Central memory CD8-positive, alpha-beta T cell (primary cell): ENCODE results near the gene ARPC4.
A peak's percentile ranks its signal among the peaks of the same experiment; 100 is the strongest.

ENCODE experiments used
- ATAC-seq: fragments of 150-1000 bp; cut with Tn5 transposase; replicated peaks from 2 replicates; pipeline ENCODE4 v1.10.0; 2022; ENCODE audit warnings: mild to moderate bottlenecking, moderate FRiP score, moderate number of reproducible peaks; ENCODE audit not compliant: poor library complexity, severe bottlenecking; ENCODE audit errors: extremely low read depth
- DNase-seq, 2 donors: peaks; one replicate each; pipeline ENCODE4 v3.0.0; 2021; ENCODE audit warnings: low spot score in 2 of 2
- H3K27ac Mint-ChIP-seq: one replicate; pipeline ENCODE4 v1.8.0; 2022; ENCODE audit warnings: low read depth, mild to moderate bottlenecking, moderate library complexity, mixed read lengths
- H3K27me3 Mint-ChIP-seq: one replicate; pipeline ENCODE4 v1.8.0; 2022; ENCODE audit warnings: mixed read lengths
- H3K36me3 Mint-ChIP-seq: one replicate; pipeline ENCODE4 v1.8.0; 2022; ENCODE audit warnings: mild to moderate bottlenecking, moderate library complexity, mixed read lengths; ENCODE audit not compliant: insufficient read depth
- H3K4me1 Mint-ChIP-seq: one replicate; pipeline ENCODE4 v1.8.0; 2022; ENCODE audit warnings: mixed read lengths
- H3K4me3 Mint-ChIP-seq: one replicate; pipeline ENCODE4 v1.8.0; 2022; ENCODE audit warnings: mild to moderate bottlenecking, moderate library complexity, mixed read lengths
- H3K9me3 Mint-ChIP-seq: one replicate; pipeline ENCODE4 v1.8.0; 2022; ENCODE audit warnings: mixed read lengths

Gene ARPC4

DNA sequence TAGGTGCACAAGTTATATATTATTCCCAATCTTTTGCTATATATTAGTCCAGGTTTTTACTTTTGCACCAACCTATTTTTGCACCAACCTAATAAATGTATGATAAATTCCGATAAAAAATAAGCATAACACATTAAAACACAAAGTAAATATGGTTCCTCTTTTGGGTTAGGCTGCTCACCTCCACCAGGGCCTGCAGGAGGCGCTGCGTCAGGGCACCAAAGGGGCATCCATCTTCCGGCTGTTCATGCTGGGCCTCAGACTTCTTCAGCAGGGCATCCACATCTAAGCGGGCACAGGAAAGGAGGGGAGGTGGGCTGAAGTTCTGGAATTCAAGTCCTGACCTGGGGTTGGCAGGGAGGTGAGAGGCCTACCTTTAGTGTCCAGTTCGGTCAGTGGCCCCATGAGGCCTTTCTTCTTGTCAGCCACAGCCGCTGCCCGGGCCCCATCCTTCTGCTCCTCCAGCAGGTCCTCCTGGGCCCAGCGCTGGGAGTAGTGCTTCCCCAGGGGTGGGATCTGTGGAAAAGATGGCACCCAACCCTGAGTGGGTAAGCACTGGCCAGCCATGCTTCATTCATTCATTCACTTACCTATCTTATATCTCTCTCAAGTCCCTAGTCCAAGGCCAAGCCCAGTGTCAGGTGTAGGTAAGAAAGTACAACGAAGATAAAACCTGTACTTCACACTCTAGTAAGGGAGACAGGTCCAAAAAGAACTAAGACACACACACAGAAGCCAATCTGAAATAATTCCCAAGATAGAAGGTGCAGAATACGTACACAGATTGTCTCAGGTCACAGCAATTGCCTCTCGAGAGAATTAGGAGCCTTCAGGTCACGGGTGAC lies 5.8 kb upstream of the ARPC4 start:
- Mint-ChIP-seq H3K27ac (peak overlapping the region; percentile 69), H3K4me1 (peaks cover 45% of the 10 kb centered on the region), H3K36me3 (peaks cover 47% of the 10 kb centered on the region), H3K27me3 (no peaks in the 10 kb centered on the region), H3K4me3 (no peak overlapping the region), H3K9me3 (no peaks in the 10 kb centered on the region)
- no peak for DNase-seq
- no peak for ATAC-seq

DNA sequence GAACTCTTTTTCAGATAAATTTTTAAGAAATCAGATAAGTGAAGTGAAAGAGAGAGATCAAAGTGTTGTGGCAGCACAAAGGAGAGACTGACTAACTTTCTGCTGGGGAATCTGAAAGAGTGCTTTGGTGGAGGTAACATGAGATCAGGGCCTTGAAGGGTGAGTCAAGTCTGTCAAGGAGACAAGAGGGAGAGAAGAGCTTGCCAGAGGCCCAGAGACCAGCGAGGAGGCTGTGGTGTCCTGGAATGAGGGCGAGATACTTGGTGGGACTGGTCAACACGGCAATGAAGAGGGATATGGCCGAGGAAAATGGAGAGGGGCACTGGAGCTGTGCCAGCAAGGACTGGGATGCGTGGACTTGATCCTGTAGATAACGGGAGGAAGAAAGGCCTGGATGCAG lies 5.2 kb upstream of the ARPC4 start:
- Mint-ChIP-seq H3K27ac (peak overlapping the region; percentile 69), H3K4me1 (peaks cover 39% of the 10 kb centered on the region), H3K9me3 (no peaks in the 10 kb centered on the region), H3K36me3 (peaks cover 46% of the 10 kb centered on the region), H3K4me3 (no peak overlapping the region), H3K27me3 (no peaks in the 10 kb centered on the region)
- ATAC-seq, result no peak
- no peak for DNase-seq

DNA sequence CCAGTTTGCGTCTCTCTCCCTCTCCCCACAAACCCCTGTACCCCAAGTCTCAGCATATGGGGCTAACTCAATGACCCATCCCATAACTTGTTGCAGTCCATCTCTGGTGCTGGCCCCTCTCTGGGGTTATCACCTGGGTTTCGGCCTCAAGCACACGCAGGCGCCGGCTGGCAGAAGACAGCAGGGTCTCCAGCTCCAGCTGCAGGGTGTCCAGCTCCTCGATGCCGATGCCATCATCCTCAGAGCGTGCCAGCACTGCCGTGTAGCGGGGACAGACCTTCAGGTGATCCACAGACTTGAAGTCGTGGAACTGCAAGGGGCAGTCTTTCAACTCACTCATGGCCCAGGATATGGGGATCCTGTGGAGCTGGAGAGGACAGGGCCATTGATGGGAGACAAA lies 1.8 kb upstream of the ARPC4 start:
- no peaks in the 10 kb centered on the region for H3K9me3 Mint-ChIP-seq
- DNase-seq (no peak), ATAC-seq (no peak)
- H3K4me1 Mint-ChIP-seq, result peaks cover 64% of the 10 kb centered on the region
- peak overlapping the region; percentile 94 for H3K4me3 Mint-ChIP-seq
- H3K27ac Mint-ChIP-seq, result peak overlapping the region; percentile 7
- no peaks in the 10 kb centered on the region for H3K27me3 Mint-ChIP-seq
- H3K36me3 Mint-ChIP-seq, result peaks cover 44% of the 10 kb centered on the region

DNA sequence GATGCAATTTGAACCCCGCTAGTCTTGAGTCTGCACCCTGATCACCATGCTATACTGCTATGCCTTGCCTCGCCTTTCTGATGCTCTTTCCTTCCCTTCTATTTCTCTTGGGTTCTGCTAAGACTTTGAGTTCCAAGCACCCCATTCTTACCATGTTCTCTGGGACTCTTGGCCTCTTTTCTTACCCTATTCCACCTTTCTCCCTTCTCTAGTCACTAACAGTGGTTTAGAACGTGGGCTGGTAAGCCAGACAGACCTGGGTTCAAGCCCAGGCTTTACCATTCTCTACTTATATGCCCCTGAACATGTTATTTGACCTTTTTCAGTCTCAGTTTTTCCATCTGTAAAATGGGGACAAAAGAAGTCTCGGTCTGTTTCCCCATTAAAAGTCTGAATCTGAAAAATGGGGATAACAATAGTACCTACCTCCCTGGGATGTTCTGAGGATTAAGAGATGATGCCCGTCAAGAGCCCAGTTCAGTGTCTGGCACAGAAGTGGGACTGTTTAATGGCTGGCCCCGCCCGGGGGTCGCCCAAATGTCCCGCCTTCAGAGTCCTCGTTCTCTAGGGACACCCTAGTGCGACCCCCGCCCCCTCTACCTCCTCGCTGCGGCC lies 985 bp upstream of the ARPC4 start:
- no peaks in the 10 kb centered on the region for H3K27me3 Mint-ChIP-seq
- H3K9me3 Mint-ChIP-seq, result no peaks in the 10 kb centered on the region
- DNase-seq, result no peak
- peak overlapping the region; percentile 97 for H3K27ac Mint-ChIP-seq
- peak; percentile 0 for ATAC-seq
- peaks cover 64% of the 10 kb centered on the region for H3K4me1 Mint-ChIP-seq
- H3K4me3 Mint-ChIP-seq, result peak overlapping the region; percentile 94
- peaks cover 43% of the 10 kb centered on the region for H3K36me3 Mint-ChIP-seq

DNA sequence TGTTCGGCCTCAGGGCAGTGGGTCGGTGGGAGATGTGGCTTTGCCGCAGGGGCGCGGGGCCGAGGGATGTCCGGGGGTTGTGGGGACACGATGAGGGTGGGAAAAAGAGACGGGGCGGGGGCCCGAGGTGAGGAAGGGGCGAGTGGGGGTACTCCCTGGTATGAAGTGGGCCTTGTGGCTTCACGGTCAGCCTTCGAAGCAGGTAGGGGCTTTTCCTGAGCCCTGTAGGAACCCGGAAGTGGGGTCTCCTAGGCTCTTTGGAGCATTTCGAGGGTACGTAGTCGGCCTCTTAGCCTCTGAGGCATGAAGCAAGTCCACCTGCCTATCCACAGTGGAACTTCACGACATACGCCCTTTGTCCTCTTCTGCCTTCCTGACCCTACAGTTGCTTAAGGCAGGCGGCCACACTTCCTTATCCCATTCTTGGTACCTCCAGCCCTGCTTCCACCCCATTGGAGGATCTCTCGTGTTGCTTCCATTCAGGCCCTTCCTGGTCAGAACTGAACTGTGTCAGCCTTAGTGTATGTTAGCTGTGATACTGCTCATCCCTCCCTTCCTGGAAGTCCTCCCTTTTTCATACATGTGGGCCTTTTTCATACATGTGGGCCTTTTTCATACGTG lies 389 bp downstream of the ARPC4 start:
- peaks cover 48% of the 10 kb centered on the region for H3K36me3 Mint-ChIP-seq
- peaks cover 67% of the 10 kb centered on the region for H3K4me1 Mint-ChIP-seq
- DNase-seq (no peak), ATAC-seq (no peak)
- H3K27ac Mint-ChIP-seq, result peak overlapping the region; percentile 97
- no peaks in the 10 kb centered on the region for H3K27me3 Mint-ChIP-seq
- no peaks in the 10 kb centered on the region for H3K9me3 Mint-ChIP-seq
- H3K4me3 Mint-ChIP-seq, result peak overlapping the region; percentile 94

DNA sequence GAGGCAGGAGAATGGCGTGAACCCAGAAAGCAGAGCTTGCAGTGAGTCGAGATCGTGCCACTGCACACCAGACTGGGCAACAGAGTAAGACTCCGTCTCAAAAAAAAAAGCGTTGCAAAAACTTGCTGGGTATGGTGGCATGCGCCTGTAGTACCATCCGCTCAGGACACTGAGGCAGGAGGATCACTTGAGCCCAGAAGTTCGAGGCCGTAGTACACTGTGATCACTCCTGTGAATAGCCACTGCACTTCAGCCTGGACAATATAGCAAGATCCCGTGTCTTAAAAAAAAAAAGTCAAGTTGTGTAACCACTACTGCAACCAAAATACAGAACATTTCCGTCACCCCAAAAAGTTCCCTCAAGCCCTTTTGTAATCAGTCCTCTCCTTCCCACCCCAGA lies 1.5 kb downstream of the ARPC4 start:
- Mint-ChIP-seq H3K4me1 (peaks cover 69% of the 10 kb centered on the region), H3K4me3 (peak overlapping the region; percentile 94), H3K36me3 (peaks cover 52% of the 10 kb centered on the region), H3K27me3 (no peaks in the 10 kb centered on the region), H3K9me3 (no peaks in the 10 kb centered on the region), H3K27ac (no peak overlapping the region)
- ATAC-seq (no peak), DNase-seq (no peak)

DNA sequence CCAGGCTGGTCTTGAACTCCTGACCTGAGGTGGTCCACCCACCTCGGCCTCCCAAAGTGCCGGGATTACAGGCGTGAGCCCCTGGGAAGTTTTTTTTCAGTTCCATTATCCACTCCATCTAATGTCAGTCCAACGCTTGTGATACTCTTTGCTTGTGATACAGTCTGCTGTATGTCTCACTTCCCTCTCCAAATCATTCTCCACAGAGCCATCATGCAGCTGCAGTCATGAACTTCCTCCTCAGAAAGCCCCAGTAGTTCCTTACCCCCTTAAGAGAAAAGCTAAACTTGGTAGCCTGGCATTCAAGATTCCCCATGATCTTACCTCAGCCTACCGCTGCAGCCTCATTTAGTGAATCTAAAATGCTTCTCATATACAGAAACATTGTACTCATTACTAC lies 2.3 kb downstream of the ARPC4 start:
- Mint-ChIP-seq H3K4me1 (peaks cover 65% of the 10 kb centered on the region), H3K4me3 (peak overlapping the region; percentile 94), H3K36me3 (peaks cover 59% of the 10 kb centered on the region), H3K27me3 (no peaks in the 10 kb centered on the region), H3K27ac (no peak overlapping the region), H3K9me3 (no peaks in the 10 kb centered on the region)
- no peak for ATAC-seq
- DNase-seq, result no peak

DNA sequence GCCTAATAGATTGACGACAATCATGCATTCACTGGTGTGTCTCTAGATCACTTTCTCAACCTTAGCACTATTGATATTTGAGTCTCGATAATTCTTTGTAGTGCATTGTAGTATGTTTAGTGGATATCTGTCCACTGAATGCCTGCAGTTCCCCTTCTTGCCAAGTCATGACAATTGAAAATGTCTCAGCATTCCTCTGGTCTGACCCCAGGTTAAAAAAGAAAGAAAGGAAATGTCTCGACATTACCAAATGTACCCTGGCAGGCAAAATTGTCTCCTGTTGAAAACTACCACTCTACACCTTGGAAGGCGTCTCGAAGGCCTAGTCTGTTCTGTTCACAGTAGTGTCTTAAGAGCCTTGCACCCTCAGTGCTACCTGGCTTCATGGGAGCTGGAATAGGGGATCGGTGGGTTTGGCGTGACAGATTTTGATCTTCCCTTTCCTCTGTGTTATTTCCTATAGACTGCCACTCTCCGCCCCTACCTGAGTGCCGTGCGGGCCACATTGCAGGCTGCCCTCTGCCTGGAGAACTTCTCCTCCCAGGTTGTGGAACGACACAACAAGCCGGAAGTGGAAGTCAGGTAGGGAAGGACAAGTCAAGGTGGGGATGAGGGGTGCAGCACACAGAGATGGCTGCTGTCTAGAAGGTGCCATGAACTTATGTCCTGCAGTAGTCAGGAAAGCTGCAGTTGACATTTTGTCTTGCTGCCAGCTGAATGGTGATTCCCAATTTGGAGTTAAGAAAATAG lies 4.5 kb downstream of the ARPC4 start:
- ATAC-seq (no peak), DNase-seq (no peak)
- peaks cover 75% of the 10 kb centered on the region for H3K36me3 Mint-ChIP-seq
- no peak overlapping the region for H3K27ac Mint-ChIP-seq
- peaks cover 47% of the 10 kb centered on the region for H3K4me1 Mint-ChIP-seq
- no peak overlapping the region for H3K4me3 Mint-ChIP-seq
- H3K9me3 Mint-ChIP-seq, result no peaks in the 10 kb centered on the region
- no peaks in the 10 kb centered on the region for H3K27me3 Mint-ChIP-seq

DNA sequence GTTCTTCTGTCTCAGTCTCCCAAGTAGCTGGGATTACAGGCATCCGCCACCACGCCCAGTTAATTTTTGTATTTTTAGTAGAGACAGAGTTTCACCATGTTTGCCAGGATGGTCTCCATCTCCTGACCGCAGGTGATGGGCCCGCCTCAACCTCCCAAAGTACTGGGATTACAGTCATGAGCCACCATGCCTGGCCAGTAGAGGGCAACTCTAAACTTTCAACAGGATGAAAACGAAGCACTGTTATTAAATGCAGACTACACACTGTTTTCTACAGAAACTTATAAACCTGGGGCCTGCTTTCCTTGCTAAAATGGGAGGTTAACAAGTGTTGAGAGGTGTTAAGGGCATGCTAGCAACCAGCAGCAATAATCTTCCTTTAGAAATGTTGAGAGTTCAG lies 7.6 kb downstream of the ARPC4 start:
- H3K27ac Mint-ChIP-seq, result no peak overlapping the region
- DNase-seq, result no peak
- no peaks in the 10 kb centered on the region for H3K27me3 Mint-ChIP-seq
- H3K9me3 Mint-ChIP-seq, result no peaks in the 10 kb centered on the region
- no peak for ATAC-seq
- peaks cover 42% of the 10 kb centered on the region for H3K4me1 Mint-ChIP-seq
- no peak overlapping the region for H3K4me3 Mint-ChIP-seq
- peaks cover 83% of the 10 kb centered on the region for H3K36me3 Mint-ChIP-seq

DNA sequence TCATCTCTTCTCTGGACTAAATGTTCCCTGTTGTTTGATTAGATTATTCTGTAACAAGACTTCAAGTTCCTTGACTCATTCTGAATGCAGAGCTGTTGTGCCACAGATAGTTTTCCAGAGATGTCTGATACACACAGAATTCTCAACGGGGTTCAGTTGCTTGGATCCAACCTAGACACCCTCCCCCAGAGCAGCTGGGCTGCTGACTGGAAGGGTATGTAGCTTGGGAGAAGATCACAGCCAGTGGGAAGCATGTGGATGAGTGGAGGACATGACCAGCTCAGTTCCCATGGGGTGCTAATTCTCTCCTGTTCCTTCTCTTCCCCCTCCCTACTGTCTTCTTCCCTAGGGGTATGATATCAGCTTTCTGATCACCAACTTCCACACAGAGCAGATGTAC lies 10.6 kb downstream of the ARPC4 start:
- Mint-ChIP-seq H3K4me1 (peaks cover 30% of the 10 kb centered on the region), H3K9me3 (no peaks in the 10 kb centered on the region), H3K36me3 (peaks cover 75% of the 10 kb centered on the region), H3K27me3 (no peaks in the 10 kb centered on the region), H3K27ac (no peak overlapping the region), H3K4me3 (no peak overlapping the region)
- ATAC-seq (no peak), DNase-seq (no peak)

DNA sequence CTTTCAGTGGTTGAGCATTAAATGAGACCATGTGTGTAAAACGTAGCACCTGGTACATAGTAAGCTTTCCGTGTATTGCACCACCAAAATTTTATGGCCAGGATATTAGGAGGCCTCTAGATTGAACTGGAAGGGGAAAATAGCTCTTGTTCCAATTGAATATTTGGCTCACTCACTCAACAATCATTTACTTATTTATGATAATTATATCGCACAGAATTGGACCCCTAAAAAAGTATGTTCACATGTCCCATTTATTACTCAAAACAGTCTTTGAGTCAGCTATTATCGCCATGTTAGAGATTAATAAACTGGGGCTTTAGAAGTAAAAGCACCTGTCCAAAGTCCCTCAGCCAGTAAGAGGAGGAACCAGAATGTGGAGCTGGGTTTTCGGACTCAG lies 12.1 kb downstream of the ARPC4 start:
- Mint-ChIP-seq H3K4me3 (no peak overlapping the region), H3K36me3 (peaks cover 65% of the 10 kb centered on the region), H3K9me3 (no peaks in the 10 kb centered on the region), H3K27ac (no peak overlapping the region), H3K4me1 (peaks cover 42% of the 10 kb centered on the region), H3K27me3 (no peaks in the 10 kb centered on the region)
- ATAC-seq (no peak), DNase-seq (no peak)

DNA sequence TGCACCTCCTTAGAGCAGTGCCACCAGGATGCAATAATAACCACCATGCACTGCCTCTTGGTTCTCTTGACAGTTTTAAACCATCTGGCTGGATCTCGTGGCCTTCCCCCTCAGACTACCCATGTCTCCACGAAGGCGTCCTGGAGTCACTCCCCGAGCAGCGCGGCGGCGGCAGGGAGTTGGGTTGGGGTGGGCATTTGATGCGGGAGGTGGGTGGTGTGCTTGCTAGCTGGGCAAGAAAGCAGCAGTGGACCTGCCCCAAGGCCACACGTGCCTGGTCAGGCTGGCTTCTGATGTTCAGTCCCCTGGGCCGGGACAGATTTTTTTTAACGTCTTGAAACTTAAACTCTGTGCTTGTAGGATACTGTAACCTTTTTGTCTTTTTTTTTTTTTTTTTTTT lies 13.3 kb downstream of the ARPC4 start:
- Mint-ChIP-seq H3K9me3 (no peaks in the 10 kb centered on the region), H3K4me1 (peaks cover 49% of the 10 kb centered on the region), H3K4me3 (no peak overlapping the region), H3K36me3 (peaks cover 58% of the 10 kb centered on the region), H3K27me3 (no peaks in the 10 kb centered on the region), H3K27ac (no peak overlapping the region)
- DNase-seq, result no peak
- no peak for ATAC-seq
